CD4-positive, alpha-beta T cell (primary cell): ENCODE results near the gene CREBZF. TPM values are rescaled to one million over a fixed set of nuclear protein-coding genes. Genes with fewer than 3 reads are reported as not detected.

Experiments
- ATAC-seq: fragments of 200-7000 bp; cut with Tn5 transposase; one replicate; pipeline ENCODE4 v1.10.0; 2022; ENCODE audit warnings: mild to moderate bottlenecking; ENCODE audit not compliant: poor library complexity
- CTCF ChIA-PET: fragments of 350-600 bp; sonication (Branson Sonifier 250); formaldehyde crosslinking; loops from one replicate; lab custom pipeline; 2021; ENCODE audit warnings: antibody characterized with exemption, inconsistent platforms; lab: Charles Lee
- POLR2A ChIA-PET: fragments of 350-600 bp; sonication (Branson Sonifier 250); formaldehyde crosslinking; loops from one replicate; lab custom pipeline; 2021; ENCODE audit warnings: antibody characterized with exemption, inconsistent platforms; lab: Charles Lee
- DNase-seq, 14 experiments: peaks; one replicate each; pipeline ENCODE4 v3.0.0-alpha.2; 2013 to 2020; ENCODE audit warnings: mixed read lengths in 2 of 14
- H3K27ac ChIP-seq, 2 donors: one replicate each; pipeline versions ENCODE4 v1.5.1 to v1.7.0; 2013; ENCODE audit warnings: low read length in 2 of 2, low read depth in 1 of 2, mild to moderate bottlenecking in 1 of 2
- H3K27me3 ChIP-seq, 2 experiments: 1 replicate in 1 of 2; 2 replicates in 1 of 2; pipeline versions ENCODE4 v1.6.1 to v1.7.0; 2013; ENCODE audit warnings: low read length in 2 of 2, control low read depth in 1 of 2, mild to moderate bottlenecking in 1 of 2, moderate library complexity in 1 of 2; ENCODE audit not compliant: insufficient read depth in 2 of 2, control insufficient read depth in 1 of 2
- H3K36me3 ChIP-seq: one replicate; pipeline ENCODE4 v1.6.1; 2013; ENCODE audit warnings: low read length, control low read depth; ENCODE audit not compliant: insufficient read depth
- H3K4me1 ChIP-seq: one replicate; pipeline ENCODE4 v1.6.1; 2013; ENCODE audit warnings: low read length, control low read depth; ENCODE audit not compliant: insufficient read depth
- H3K4me3 ChIP-seq: one replicate; pipeline ENCODE4 v1.5.1; 2013; ENCODE audit warnings: mild to moderate bottlenecking, low read length, moderate library complexity
- H3K9me3 ChIP-seq, 2 experiments: 1 replicate in 1 of 2; 2 replicates in 1 of 2; pipeline versions ENCODE4 v1.6.1 to v1.7.0; 2013; ENCODE audit warnings: low read length in 2 of 2, mild to moderate bottlenecking in 2 of 2, control low read depth in 1 of 2, moderate library complexity in 1 of 2; ENCODE audit not compliant: control insufficient read depth in 1 of 2, insufficient read depth in 1 of 2
- H3K27ac Mint-ChIP-seq: one replicate; pipeline ENCODE4 v1.8.0; 2020; ENCODE audit warnings: mixed read lengths
- H3K27me3 Mint-ChIP-seq: one replicate; pipeline ENCODE4 v1.8.0; 2021; ENCODE audit warnings: mixed read lengths
- H3K36me3 Mint-ChIP-seq: one replicate; pipeline ENCODE4 v1.8.0; 2021; ENCODE audit warnings: low read depth, mixed read lengths
- H3K4me1 Mint-ChIP-seq: one replicate; pipeline ENCODE4 v1.8.0; 2021; ENCODE audit warnings: low read depth, mixed read lengths
- H3K4me3 Mint-ChIP-seq: one replicate; pipeline ENCODE4 v1.8.0; 2020; ENCODE audit warnings: mild to moderate bottlenecking, mixed read lengths
- H3K9me3 Mint-ChIP-seq: one replicate; pipeline ENCODE4 v1.8.0; 2020; ENCODE audit warnings: mixed read lengths
- CTCF ChIP-seq: fragments of 200-600 bp; IDR thresholded peaks from one replicate; pipeline ENCODE4 v1.8.0; 2022; ENCODE audit warnings: antibody characterized with exemption, mild to moderate bottlenecking
- intact Hi-C, 2 experiments: fragments of 100-400 bp; cut with DNase I in 1 of 2; cut with micrococcal nuclease in 1 of 2; formaldehyde crosslinking; loops; one replicate each; pipeline versions ENCODE4 v1.15.1 to v1.9.0; 2023 to 2025; cut with DNase I, micrococcal nuclease
- total RNA-seq, 174 experiments: library from RNA in 2 of 174; stranded (reverse) in 2 of 174; gene quantifications; one replicate each; pipeline ENCODE4 v1.2.3 and lab custom pipeline; 2021 to 2026

Gene CREBZF
- total RNA-seq, 2 experiments from 2014 or later: 54.8 to 55.9 TPM

- Mint-ChIP-seq H3K9me3 (no peaks in the 10 kb centered on the region), H3K4me3 (peak overlapping the region; percentile 16), H3K27ac (peak overlapping the region; percentile 47), H3K4me1 (peaks cover 22% of the 10 kb centered on the region), H3K27me3 (no peaks in the 10 kb centered on the region), H3K36me3 (peaks cover 32% of the 10 kb centered on the region)
- TF ChIP-seq CTCF: no peak
- Histone ChIP-seq H3K4me1 (peaks cover 8% of the 10 kb centered on the region), H3K4me3 (no peak overlapping the region), H3K36me3 (no peaks in the 10 kb centered on the region), H3K27me3 (no peaks in the 10 kb centered on the region), H3K27ac (no peak overlapping the region), H3K9me3 (no peaks in the 10 kb centered on the region)
- intact Hi-C loops: loop anchor here (5.0 to 10.0 kb wide), 3 partner anchors 47 to 265 kb away; no protein-coding TSS in a partner anchor
- ATAC-seq (peak; percentile 71), DNase-seq (peak in 3 of 14 experiments; percentile 11 to 68 (median 30))
- ChIA-PET POLR2A (interaction anchor here (0.9 to 3.0 kb wide), 8 partner anchors 14 to 1337 kb away, joined by 3 to 14 read pairs (median 4); partner anchors contain the start of genes CCDC89, CREBZF and TMEM135), CTCF (interaction anchor here (0.6 to 2.3 kb wide), 8 partner anchors 13 to 364 kb away, joined by 3 to 7 read pairs (median 4); partner anchors contain the start of gene CCDC83)
Measured at GRCh38 chr11:85699957-85700741, 35.2 kb upstream of the CREBZF start.

GRCh38 chr11:85698195-85698594, 33.3 kb upstream of the CREBZF start:
- H3K27ac ChIP-seq: no peak overlapping the region
- H3K9me3 ChIP-seq: no peaks in the 10 kb centered on the region
- H3K4me3 ChIP-seq: no peak overlapping the region
- H3K27me3 Mint-ChIP-seq: no peaks in the 10 kb centered on the region
- H3K27ac Mint-ChIP-seq: no peak overlapping the region
- no peak for TF ChIP-seq CTCF
- DNase-seq (no peak), ATAC-seq (no peak)
- H3K9me3 Mint-ChIP-seq: no peaks in the 10 kb centered on the region
- H3K36me3 ChIP-seq: no peaks in the 10 kb centered on the region
- ChIA-PET POLR2A (interaction anchor here (3.0 kb wide), 1 partner anchor 126 kb away, joined by 14 read pairs; no protein-coding TSS in a partner anchor), CTCF (interaction anchor here (1.5 kb wide), 1 partner anchor 17 kb away, joined by 5 read pairs; no protein-coding TSS in a partner anchor)
- H3K36me3 Mint-ChIP-seq: peaks cover 32% of the 10 kb centered on the region
- intact Hi-C loops: loop anchor here (5.0 to 10.0 kb wide), 2 partner anchors 124 to 267 kb away; no protein-coding TSS in a partner anchor
- H3K4me1 Mint-ChIP-seq: peaks cover 27% of the 10 kb centered on the region
- no peaks in the 10 kb centered on the region for H3K27me3 ChIP-seq
- H3K4me3 Mint-ChIP-seq: no peak overlapping the region
- H3K4me1 ChIP-seq: peaks cover 8% of the 10 kb centered on the region

- DNase-seq (no peak), ATAC-seq (no peak)
- H3K36me3 ChIP-seq: no peaks in the 10 kb centered on the region
- Mint-ChIP-seq H3K36me3 (peaks cover 32% of the 10 kb centered on the region), H3K4me3 (no peak overlapping the region), H3K9me3 (no peaks in the 10 kb centered on the region), H3K27ac (no peak overlapping the region), H3K4me1 (peaks cover 27% of the 10 kb centered on the region), H3K27me3 (no peaks in the 10 kb centered on the region)
- H3K9me3 ChIP-seq: no peaks in the 10 kb centered on the region
- ChIA-PET CTCF (interaction anchor here (1.3 kb wide), 1 partner anchor 157 kb away, joined by 4 read pairs; the partner anchor contains the start of gene CCDC83), POLR2A (interaction anchor here (3.0 kb wide), 1 partner anchor 126 kb away, joined by 14 read pairs; no protein-coding TSS in a partner anchor)
- no peak for TF ChIP-seq CTCF
- no peaks in the 10 kb centered on the region for H3K27me3 ChIP-seq
- H3K4me1 ChIP-seq: peaks cover 8% of the 10 kb centered on the region
- no peak overlapping the region for H3K27ac ChIP-seq
- intact Hi-C loops: loop anchor here (5.0 to 10.0 kb wide), 2 partner anchors 125 to 267 kb away; no protein-coding TSS in a partner anchor
- no peak overlapping the region for H3K4me3 ChIP-seq
Measured at GRCh38 chr11:85697747-85698146, 32.8 kb upstream of the CREBZF start.
